Body of pancreas (tissue), 4 donors: ENCODE data around the gene TTC33.

ENCODE experiments used
- POLR2A ChIP-seq, 3 donors: fragments of 450-650 bp; IDR thresholded peaks; one replicate each; pipeline ENCODE4 v1.6.1; 2016; ENCODE audit warnings: antibody characterized with exemption in 3 of 3, mild to moderate bottlenecking in 2 of 3
- TF ChIP-seq, protein P1 (sequence below), 7 experiments: fragments of 450-650 bp in 4 of 7; fragments of 200-600 bp in 3 of 7; sonication (generic) in 3 of 7; IDR thresholded peaks; one replicate each; pipeline ENCODE4 v1.5.1; 2016 to 2019; ENCODE audit warnings: antibody characterized with exemption in 7 of 7

DNA sequence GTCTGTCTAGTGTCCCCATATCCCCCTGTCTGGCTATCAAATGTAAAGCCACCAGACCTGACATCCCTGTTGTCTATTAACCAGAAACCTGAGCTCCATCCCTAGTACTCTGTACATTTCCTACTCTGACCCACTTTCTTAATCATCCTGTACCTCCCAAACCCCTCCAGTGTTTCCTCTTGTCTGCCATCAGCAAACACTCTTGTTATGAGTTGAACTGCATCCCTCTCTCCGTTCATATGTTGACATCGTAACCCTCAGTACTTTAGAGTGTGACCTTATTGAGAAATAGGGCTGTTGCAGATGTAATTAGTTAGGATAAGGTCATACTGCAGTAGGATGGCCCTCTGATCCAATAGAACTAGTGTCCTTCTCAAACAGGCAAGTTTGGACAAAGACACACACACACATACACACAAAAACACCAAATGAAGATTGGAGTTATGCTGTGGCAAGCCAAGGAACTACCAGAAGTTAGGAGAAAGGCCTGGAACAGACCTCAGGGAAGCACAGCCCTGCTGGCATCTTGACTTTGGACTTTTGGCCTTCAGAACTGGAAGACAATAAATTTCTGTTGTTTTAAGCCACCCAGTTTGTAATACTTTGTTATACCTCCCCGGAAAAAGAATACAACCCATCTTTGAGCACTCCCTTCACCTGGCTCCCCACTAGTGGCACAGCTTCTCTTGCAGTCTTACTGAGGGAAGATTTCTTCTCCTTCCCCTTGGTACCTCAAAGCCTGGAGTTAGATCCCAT, 256.1 kb downstream of the TTC33 start:
- TF ChIP-seq, protein P1, sequence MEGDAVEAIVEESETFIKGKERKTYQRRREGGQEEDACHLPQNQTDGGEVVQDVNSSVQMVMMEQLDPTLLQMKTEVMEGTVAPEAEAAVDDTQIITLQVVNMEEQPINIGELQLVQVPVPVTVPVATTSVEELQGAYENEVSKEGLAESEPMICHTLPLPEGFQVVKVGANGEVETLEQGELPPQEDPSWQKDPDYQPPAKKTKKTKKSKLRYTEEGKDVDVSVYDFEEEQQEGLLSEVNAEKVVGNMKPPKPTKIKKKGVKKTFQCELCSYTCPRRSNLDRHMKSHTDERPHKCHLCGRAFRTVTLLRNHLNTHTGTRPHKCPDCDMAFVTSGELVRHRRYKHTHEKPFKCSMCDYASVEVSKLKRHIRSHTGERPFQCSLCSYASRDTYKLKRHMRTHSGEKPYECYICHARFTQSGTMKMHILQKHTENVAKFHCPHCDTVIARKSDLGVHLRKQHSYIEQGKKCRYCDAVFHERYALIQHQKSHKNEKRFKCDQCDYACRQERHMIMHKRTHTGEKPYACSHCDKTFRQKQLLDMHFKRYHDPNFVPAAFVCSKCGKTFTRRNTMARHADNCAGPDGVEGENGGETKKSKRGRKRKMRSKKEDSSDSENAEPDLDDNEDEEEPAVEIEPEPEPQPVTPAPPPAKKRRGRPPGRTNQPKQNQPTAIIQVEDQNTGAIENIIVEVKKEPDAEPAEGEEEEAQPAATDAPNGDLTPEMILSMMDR (IDR thresholded peaks at IDR 0.05), result no peak
- no peak for TF ChIP-seq POLR2A (IDR thresholded peaks at IDR 0.05)
